Fibroblast of peridontal ligament (primary cell): ENCODE results near the gene KIF20B.

ENCODE experiments used
- DNase-seq: peaks from one replicate; pipeline ENCODE4 v3.0.0-alpha.2; 2010; ENCODE audit errors: extremely low read depth

The KIF20B gene

GRCh38 chr10:89701242-89702120, at the start of gene KIF20B:
Gene KIF20B, plus strand, starts transcription at chr10:89701590. Its CDS starts 3,705 bp downstream, at chr10:89705295.
- DNase-seq, result peak; percentile 95

DNA sequence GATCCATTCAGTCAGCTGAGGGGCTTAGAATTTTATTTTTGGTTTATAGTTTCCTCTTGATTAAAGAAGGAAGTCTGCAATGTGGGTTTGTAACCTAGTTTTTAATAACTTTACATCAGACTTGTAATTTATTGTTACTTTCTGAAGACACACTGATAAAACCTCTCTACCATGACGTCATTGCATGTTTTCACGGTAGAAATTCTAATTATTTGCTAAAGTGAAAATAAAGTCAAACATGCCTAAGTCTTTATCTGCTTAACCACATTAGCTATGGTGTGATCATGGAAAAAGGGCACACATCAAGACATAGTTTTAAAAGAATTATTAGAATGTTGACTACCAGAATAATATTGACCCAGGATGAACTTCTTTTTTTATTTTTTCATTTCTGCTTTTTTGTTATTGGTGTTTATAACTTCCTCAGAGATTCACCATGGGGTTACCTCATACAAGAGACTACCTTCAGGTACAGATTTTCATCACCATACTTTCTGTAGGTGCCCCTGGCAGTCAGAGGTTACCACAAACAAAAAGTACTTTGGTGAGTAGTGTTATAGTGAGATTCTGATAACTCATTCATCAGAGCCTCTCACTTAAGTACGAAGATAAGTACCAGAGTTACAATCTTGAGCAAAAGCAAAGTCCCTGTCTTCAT, 49.3 kb upstream of the KIF20B start:
- DNase-seq, result no peak

- DNase-seq, result no peak
Observed at GRCh38 chr10:89652806-89653370, 48.5 kb upstream of the KIF20B start.

DNA sequence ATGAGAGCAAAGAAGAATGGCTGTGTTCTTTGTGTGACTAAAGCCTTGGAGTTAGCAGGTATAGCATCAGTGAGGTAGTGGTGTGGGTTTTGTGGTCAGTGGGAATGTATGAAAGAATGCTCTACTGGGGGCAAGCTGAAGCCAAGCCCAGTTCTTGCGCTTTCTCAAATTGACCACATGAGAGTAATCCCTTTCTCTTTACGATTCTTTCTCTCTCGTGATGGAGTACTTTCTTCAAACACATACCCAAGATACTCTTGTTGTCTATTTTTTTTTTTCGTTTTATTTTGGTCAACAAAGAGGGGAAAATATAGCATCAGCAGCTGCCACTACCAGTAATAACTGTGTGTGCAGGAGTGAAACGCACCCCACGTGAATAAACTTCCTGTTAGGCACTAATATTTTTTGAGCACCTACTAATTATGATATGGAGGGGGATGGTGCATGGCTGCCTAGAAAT, 48.0 kb upstream of the KIF20B start:
- DNase-seq, result no peak

DNA sequence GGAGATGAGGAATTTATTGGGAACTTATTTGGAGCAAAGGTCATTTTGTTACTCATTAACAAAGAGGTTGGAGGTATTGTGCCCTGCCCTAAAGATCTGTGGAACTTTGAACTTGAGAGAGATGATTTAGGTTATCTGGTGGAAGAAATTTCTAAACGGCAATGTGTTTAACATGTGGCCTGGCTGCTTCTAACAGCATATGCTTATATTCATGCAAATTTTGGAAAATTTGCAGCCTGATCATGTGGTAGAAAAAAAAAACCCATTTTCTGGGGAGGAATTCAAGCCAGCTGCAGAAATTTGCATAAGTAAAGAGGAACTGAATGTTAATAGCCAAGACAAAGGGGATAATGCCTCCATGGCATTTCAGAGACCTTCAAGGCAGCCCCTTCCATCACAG, 45.7 kb upstream of the KIF20B start:
- no peak for DNase-seq

GRCh38 chr10:89657302-89657701, 44.1 kb upstream of the KIF20B start:
- no peak for DNase-seq

- peak; percentile 94 for DNase-seq
Observed at GRCh38 chr10:89659143-89660131, 42.0 kb upstream of the KIF20B start.

DNA sequence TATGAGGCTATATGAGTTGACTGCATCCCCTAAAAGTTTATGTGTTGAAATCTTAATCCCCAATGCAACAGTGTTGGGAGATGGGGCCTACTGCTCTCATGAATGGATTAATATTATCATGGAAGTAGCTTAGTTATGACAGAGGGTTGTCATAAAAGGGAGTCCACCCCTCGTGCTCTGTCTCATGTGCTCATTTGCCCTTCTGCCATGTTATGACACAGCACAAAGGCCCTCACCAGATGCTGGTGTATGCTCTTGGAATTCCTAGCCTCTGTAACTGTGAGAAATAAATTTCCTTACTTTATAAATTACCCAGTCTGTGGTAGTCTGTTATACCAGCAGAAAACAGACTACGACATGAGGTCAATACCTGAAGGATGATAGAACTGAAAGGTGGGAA, 38.8 kb upstream of the KIF20B start:
- peak; percentile 27 for DNase-seq

GRCh38 chr10:89663144-89663543, 38.2 kb upstream of the KIF20B start:
- DNase-seq, result no peak

- peak; percentile 5 for DNase-seq
Observed at GRCh38 chr10:89664203-89664602, 37.2 kb upstream of the KIF20B start.

- DNase-seq, result peak; percentile 4
Observed at GRCh38 chr10:89665302-89665701, 36.1 kb upstream of the KIF20B start.

- DNase-seq, result no peak
Observed at GRCh38 chr10:89666138-89666537, 35.3 kb upstream of the KIF20B start.

DNA sequence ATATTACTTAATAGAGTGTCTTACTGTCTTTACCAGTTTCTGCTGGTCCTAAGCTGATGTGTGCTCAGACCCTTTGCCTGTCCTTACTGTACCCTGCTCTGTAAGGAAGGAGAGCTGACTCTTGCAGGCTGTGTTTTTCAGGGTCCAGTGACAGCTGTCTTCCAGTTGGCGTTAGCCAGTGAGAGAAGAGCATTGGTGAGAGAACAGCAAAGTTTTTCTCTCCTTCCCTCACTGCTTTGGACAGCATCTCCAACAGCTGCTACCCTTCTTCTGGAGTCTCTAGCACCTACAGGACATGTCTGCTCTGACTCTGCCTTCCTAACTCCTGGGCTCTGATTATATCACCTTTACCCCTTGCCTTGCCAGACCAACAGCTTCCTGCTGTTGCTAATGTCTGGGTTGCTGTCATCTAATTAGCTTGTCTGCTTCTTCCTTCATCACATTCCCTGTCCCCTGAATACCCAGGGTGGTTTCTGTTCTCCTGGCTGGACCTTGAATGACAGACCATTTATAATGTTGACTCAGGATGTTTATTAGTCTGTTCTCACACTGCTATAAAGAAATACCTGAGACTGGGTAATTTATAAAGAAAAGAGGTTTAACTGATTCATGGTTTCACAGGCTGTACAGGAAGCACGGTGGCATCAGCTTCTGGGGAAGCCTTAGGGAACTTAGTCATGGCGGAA, 32.9 kb upstream of the KIF20B start:
- DNase-seq, result no peak

DNA sequence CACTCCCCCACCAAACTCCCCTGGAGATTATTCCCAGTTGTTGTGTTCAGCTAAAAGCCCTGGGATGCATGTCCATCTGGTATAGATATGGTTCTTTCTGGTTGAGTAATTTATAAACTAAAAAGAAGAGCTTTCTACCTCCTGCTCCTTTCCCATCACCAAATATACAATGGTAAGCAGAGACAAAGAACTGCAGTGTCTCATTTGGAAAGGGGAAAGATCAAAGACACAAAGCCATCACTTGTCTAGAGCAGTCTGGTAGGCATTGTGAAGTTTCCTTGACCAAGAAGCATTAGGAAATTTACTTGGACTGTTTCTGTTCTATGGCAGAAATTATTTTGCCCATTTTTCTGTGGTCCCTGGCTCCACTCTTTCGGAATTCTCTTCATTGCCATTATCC, 31.4 kb upstream of the KIF20B start:
- DNase-seq, result no peak

GRCh38 chr10:89670926-89671325, 30.5 kb upstream of the KIF20B start:
- peak; percentile 64 for DNase-seq

DNA sequence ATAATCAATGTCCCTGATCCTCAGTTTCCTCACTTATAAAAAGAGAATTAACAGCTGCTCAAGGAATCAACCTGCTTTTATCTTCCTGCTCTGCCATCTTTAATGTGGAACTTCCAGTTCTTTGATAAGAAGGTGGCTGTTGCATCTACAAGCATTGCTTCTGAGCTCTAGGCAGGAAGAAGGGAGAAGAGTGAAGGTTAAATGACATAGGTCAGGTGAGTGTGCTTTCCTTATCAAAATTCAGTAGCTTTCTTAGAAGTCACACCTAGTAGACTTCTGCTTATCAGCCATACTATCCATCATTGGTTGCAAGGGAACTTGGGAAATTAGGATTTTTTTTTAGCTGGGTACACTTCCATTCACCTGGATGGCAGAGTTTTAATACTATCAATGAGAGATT, 24.0 kb upstream of the KIF20B start:
- no peak for DNase-seq

DNA sequence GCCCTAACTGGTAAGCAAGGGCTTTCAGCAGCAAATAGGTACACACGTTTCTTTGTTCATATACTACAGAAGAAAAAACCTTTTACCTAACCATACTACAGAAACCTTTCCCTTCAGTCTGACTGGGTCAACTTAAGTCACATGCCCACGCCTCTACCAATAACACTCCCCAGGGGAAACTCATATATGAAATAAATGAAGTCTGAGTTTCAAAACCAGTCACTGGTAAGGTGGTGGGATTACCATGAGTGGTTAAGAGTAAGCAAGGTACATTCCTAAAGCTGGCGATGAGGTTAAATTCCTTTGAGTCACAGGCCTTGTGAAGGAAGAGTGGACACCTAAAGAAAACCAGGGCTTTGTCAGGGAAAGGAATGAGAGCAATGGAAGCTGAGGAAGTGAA, 21.4 kb upstream of the KIF20B start:
- no peak for DNase-seq

DNA sequence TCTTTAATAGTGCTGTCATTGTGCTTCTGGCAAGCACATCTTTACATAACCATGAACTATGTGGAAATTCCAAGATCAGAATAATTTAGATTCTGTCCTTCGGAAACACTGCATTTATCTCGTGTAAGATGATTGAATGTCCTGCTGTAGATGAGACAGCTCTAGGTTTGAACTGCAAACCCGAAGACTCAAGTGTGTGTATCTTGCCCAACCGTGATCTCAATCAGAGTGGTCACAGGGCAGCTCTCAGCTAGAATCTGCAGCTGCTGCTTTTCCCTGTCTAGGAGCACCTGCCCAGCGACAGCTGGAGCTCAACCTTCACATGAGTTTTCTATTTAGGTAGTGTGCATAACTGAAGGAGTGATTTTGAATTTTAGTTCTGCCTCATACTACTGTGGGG, 17.5 kb upstream of the KIF20B start:
- DNase-seq, result no peak

DNA sequence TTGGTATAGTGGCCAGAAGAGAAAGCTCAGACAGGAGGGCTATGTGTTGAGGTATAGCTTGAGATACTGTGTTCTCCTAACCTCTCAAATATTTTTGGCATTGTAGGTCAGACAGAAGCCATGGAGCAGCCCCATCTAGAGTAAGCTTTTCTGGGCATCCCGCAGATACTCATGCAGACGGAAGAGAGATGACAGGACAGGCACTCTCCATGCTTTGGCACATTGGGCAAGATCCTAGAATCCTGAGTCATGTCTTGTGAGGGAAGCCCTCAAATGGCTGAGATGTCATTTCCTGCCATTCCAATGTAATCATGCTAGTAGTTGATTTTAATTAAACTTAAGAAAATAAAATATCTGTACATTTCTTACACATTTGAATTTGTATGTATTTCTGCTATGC, 16.8 kb upstream of the KIF20B start:
- DNase-seq, result peak; percentile 22

DNA sequence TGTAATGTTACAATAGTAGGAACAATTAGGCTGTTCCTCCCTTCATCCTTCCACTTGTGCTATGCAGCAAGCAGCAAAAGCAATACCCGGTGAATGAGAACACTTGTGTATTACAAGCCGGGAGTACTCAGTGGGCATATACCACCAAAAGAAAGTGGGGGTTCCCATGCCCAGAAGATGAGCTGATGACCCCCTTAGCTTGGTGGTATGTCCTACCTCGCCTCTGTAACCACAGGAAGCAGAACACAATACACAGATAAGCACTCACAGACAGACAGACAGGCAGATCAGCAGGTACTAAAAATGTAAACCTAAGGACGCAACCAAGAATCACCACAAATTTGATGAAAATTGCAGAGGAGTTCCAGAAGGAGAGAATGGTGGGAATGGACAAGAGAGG, 15.5 kb upstream of the KIF20B start:
- no peak for DNase-seq

DNA sequence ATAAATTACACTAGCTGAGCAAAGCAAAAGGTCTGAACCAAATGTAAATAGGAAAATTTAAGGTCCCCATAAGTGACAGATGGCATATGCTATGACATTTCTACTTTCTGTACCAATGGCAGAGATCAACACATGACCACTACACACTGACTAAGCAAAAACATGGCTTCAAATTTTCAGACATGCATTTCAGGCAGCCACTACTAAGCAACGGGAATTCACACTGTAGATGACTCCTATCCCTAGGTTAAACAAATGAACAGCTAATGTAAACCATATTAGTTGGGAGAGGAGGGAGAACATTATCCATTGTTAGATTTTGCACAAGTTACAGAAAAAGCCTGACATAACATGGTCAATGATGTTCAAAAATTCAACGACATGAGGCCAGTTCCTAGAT, 11.4 kb upstream of the KIF20B start:
- DNase-seq, result no peak
